ENCODE results near the gene PPIL4.

GRCh38 chr6:149565527-149566409, 19.9 kb upstream of the PPIL4 start, which contains the start of gene GINM1:
- peak; percentile 41 to 62 (median 52) for TF ChIP-seq CTCF (IDR thresholded peaks at IDR 0.05)
- no peak for TF ChIP-seq POLR2A (IDR thresholded peaks at IDR 0.05; ENCODE audit: low read depth)

All from esophagus muscularis mucosa (tissue), 3 donors.